ENCODE data around the gene TATDN3.

Gene TATDN3

DNA sequence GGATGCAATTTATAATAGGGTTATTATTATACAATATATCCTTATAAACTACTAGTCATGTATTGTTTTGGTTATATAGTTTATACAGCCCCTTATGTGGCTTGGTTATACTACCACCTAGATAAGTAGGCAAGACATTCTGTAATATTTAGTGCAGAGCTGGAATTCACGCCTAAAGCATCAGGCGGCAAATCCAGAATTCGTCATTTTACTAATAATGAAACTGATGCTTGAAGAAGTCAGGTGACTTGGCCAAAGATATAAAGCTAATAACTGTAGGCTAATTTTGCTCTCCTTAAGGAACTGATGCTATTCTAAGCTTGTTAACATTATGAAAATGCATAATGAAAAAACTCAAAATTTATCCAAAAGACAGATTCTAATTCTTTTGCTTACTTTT is 10.9 kb upstream of the TATDN3 start:
- no peak overlapping the region for H3K9ac ChIP-seq (ENCODE audit: low read length)
- H3K27me3 ChIP-seq (ENCODE audit: insufficient read depth, low read length), result no peaks in the 10 kb centered on the region
- H3K36me3 ChIP-seq (ENCODE audit: insufficient read depth, low read length), result peaks cover 53% of the 10 kb centered on the region
- TF ChIP-seq, protein P1, sequence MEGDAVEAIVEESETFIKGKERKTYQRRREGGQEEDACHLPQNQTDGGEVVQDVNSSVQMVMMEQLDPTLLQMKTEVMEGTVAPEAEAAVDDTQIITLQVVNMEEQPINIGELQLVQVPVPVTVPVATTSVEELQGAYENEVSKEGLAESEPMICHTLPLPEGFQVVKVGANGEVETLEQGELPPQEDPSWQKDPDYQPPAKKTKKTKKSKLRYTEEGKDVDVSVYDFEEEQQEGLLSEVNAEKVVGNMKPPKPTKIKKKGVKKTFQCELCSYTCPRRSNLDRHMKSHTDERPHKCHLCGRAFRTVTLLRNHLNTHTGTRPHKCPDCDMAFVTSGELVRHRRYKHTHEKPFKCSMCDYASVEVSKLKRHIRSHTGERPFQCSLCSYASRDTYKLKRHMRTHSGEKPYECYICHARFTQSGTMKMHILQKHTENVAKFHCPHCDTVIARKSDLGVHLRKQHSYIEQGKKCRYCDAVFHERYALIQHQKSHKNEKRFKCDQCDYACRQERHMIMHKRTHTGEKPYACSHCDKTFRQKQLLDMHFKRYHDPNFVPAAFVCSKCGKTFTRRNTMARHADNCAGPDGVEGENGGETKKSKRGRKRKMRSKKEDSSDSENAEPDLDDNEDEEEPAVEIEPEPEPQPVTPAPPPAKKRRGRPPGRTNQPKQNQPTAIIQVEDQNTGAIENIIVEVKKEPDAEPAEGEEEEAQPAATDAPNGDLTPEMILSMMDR (IDR thresholded peaks at IDR 0.05; ENCODE audit: low read length), result no peak
- TF ChIP-seq EZH2 (IDR thresholded peaks at IDR 0.05; ENCODE audit: borderline replicate concordance, low read length), result no peak
- H3K4me2 ChIP-seq (ENCODE audit: low read length), result no peak overlapping the region
- no peaks in the 10 kb centered on the region for H3F3A ChIP-seq (ENCODE audit: insufficient read depth, low read length)
- H3K9me3 ChIP-seq (ENCODE audit: low read length), result no peaks in the 10 kb centered on the region
- no peaks in the 10 kb centered on the region for H4K20me1 ChIP-seq (ENCODE audit: insufficient read depth, low read length)
- no peak overlapping the region for H3K27ac ChIP-seq (ENCODE audit: low read depth, low read length, poor library complexity, severe bottlenecking)
- H3K79me2 ChIP-seq (ENCODE audit: insufficient read depth, low read length), result no peaks in the 10 kb centered on the region
- H3K4me1 ChIP-seq (ENCODE audit: insufficient read depth, low read length, severe bottlenecking), result no peaks in the 10 kb centered on the region
- no peaks in the 10 kb centered on the region for H3K9me2 ChIP-seq (ENCODE audit: low read depth, low read length)
- H3K4me3 ChIP-seq (ENCODE audit: low read depth, low read length, poor library complexity, severe bottlenecking), result no peak overlapping the region
- H2AFZ ChIP-seq (ENCODE audit: low read length), result no peak overlapping the region

- no peaks in the 10 kb centered on the region for H3K9me2 ChIP-seq (ENCODE audit: low read depth, low read length)
- H3K27ac ChIP-seq (ENCODE audit: low read depth, low read length, poor library complexity, severe bottlenecking), result no peak overlapping the region
- peaks cover 55% of the 10 kb centered on the region for H3K36me3 ChIP-seq (ENCODE audit: insufficient read depth, low read length)
- H3K4me3 ChIP-seq (ENCODE audit: low read depth, low read length, poor library complexity, severe bottlenecking), result no peak overlapping the region
- no peak overlapping the region for H2AFZ ChIP-seq (ENCODE audit: low read length)
- no peaks in the 10 kb centered on the region for H3K27me3 ChIP-seq (ENCODE audit: insufficient read depth, low read length)
- H4K20me1 ChIP-seq (ENCODE audit: insufficient read depth, low read length), result no peaks in the 10 kb centered on the region
- no peaks in the 10 kb centered on the region for H3K4me1 ChIP-seq (ENCODE audit: insufficient read depth, low read length, severe bottlenecking)
- TF ChIP-seq, protein P1 (IDR thresholded peaks at IDR 0.05; ENCODE audit: low read length), result no peak
- TF ChIP-seq EZH2 (IDR thresholded peaks at IDR 0.05; ENCODE audit: borderline replicate concordance, low read length), result no peak
- no peaks in the 10 kb centered on the region for H3K9me3 ChIP-seq (ENCODE audit: low read length)
- H3K9ac ChIP-seq (ENCODE audit: low read length), result no peak overlapping the region
- no peaks in the 10 kb centered on the region for H3K79me2 ChIP-seq (ENCODE audit: insufficient read depth, low read length)
- H3K4me2 ChIP-seq (ENCODE audit: low read length), result no peak overlapping the region
- H3F3A ChIP-seq (ENCODE audit: insufficient read depth, low read length), result no peaks in the 10 kb centered on the region
Measured at GRCh38 chr1:212781225-212781624, 10.5 kb upstream of the TATDN3 start.

- no peaks in the 10 kb centered on the region for H3K4me1 ChIP-seq (ENCODE audit: insufficient read depth, low read length, severe bottlenecking)
- no peak overlapping the region for H2AFZ ChIP-seq (ENCODE audit: low read length)
- H4K20me1 ChIP-seq (ENCODE audit: insufficient read depth, low read length), result no peaks in the 10 kb centered on the region
- no peak overlapping the region for H3K4me3 ChIP-seq (ENCODE audit: low read depth, low read length, poor library complexity, severe bottlenecking)
- no peak overlapping the region for H3K4me2 ChIP-seq (ENCODE audit: low read length)
- H3F3A ChIP-seq (ENCODE audit: insufficient read depth, low read length), result no peaks in the 10 kb centered on the region
- no peaks in the 10 kb centered on the region for H3K79me2 ChIP-seq (ENCODE audit: insufficient read depth, low read length)
- no peak for TF ChIP-seq EZH2 (IDR thresholded peaks at IDR 0.05; ENCODE audit: borderline replicate concordance, low read length)
- TF ChIP-seq, protein P1 (IDR thresholded peaks at IDR 0.05; ENCODE audit: low read length), result peak; percentile 73
- no peaks in the 10 kb centered on the region for H3K9me2 ChIP-seq (ENCODE audit: low read depth, low read length)
- H3K9me3 ChIP-seq (ENCODE audit: low read length), result no peaks in the 10 kb centered on the region
- no peak overlapping the region for H3K9ac ChIP-seq (ENCODE audit: low read length)
- H3K36me3 ChIP-seq (ENCODE audit: insufficient read depth, low read length), result peaks cover 67% of the 10 kb centered on the region
- no peaks in the 10 kb centered on the region for H3K27me3 ChIP-seq (ENCODE audit: insufficient read depth, low read length)
- no peak overlapping the region for H3K27ac ChIP-seq (ENCODE audit: low read depth, low read length, poor library complexity, severe bottlenecking)
Measured at GRCh38 chr1:212782422-212783154, 9.1 kb upstream of the TATDN3 start.
